Neural progenitor cell (in vitro differentiated cells): ENCODE data around the gene HTRA2. TPM values are rescaled to one million over a fixed set of nuclear protein-coding genes. Genes with fewer than 3 reads are reported as not detected.

Experiments
- DNase-seq: peaks from one replicate; pipeline ENCODE4 v3.0.0-alpha.2; 2016; ENCODE audit warnings: low spot score
- H2AFZ ChIP-seq: fragments of 200-600 bp; sonication (generic); replicated peaks from 2 replicates; pipeline ENCODE4 v1.6.1; 2016; ENCODE audit warnings: antibody characterized with exemption
- H3F3A ChIP-seq: fragments of 200-600 bp; sonication (generic); 2 replicates; pipeline ENCODE4 v1.6.1; 2016; ENCODE audit warnings: antibody characterized with exemption, low read depth
- H3K27ac ChIP-seq: fragments of 200-600 bp; sonication (generic); 2 replicates; pipeline ENCODE4 v1.5.1; 2016; ENCODE audit warnings: mild to moderate bottlenecking
- H3K27me3 ChIP-seq: fragments of 200-600 bp; sonication (generic); 2 replicates; pipeline ENCODE4 v1.6.1; 2016; ENCODE audit warnings: mild to moderate bottlenecking, moderate library complexity
- H3K36me3 ChIP-seq: fragments of 200-600 bp; sonication (generic); 2 replicates; pipeline ENCODE4 v1.5.1; 2016
- H3K4me1 ChIP-seq: fragments of 200-600 bp; sonication (generic); 2 replicates; pipeline ENCODE4 v1.6.1; 2016; ENCODE audit warnings: mixed run types
- H3K4me2 ChIP-seq: fragments of 200-600 bp; sonication (generic); 2 replicates; pipeline ENCODE4 v1.6.1; 2016
- H3K4me3 ChIP-seq: fragments of 200-600 bp; sonication (generic); 2 replicates; pipeline ENCODE4 v1.5.1; 2016
- H3K79me2 ChIP-seq: fragments of 200-600 bp; sonication (generic); 2 replicates; pipeline ENCODE4 v1.6.1; 2016; ENCODE audit warnings: low read depth
- H3K9ac ChIP-seq: fragments of 200-600 bp; sonication (generic); 2 replicates; pipeline ENCODE4 v1.6.1; 2016
- H3K9me3 ChIP-seq: fragments of 200-600 bp; sonication (generic); 2 replicates; pipeline ENCODE4 v1.5.1; 2016; ENCODE audit warnings: low read depth
- H4K20me1 ChIP-seq: fragments of 200-600 bp; sonication (generic); 2 replicates; pipeline ENCODE4 v1.6.1; 2016; ENCODE audit warnings: low read depth
- H3K27ac Mint-ChIP-seq: 3 replicates; pipeline ENCODE4 v1.8.0; 2021; ENCODE audit warnings: mixed read lengths
- H3K27me3 Mint-ChIP-seq: 2 replicates; pipeline ENCODE4 v1.8.0; 2022; ENCODE audit warnings: low read depth, mild to moderate bottlenecking, inconsistent platforms, moderate library complexity, mixed read lengths; ENCODE audit not compliant: insufficient read depth
- H3K36me3 Mint-ChIP-seq: 3 replicates; pipeline ENCODE4 v1.8.0; 2021; ENCODE audit warnings: mixed read lengths
- H3K4me1 Mint-ChIP-seq: 3 replicates; pipeline ENCODE4 v1.8.0; 2021; ENCODE audit warnings: mixed read lengths
- H3K4me3 Mint-ChIP-seq: 3 replicates; pipeline ENCODE4 v1.8.0; 2021; ENCODE audit warnings: mild to moderate bottlenecking, moderate library complexity, mixed read lengths
- H3K9me3 Mint-ChIP-seq: 3 replicates; pipeline ENCODE4 v1.8.0; 2020; ENCODE audit warnings: mixed read lengths
- EZH2 ChIP-seq: fragments of 200-600 bp; sonication (generic); IDR thresholded peaks from 2 replicates; pipeline ENCODE4 v1.6.1; 2017; ENCODE audit warnings: antibody characterized with exemption, mild to moderate bottlenecking, moderate library complexity
- EZH2phosphoT487 ChIP-seq: fragments of 200-600 bp; sonication (generic); IDR thresholded peaks from 2 replicates; pipeline ENCODE4 v1.6.1; 2017; ENCODE audit warnings: antibody characterized with exemption
- total RNA-seq: library from RNA; depleted of rRNA; stranded (reverse); fragments of >200 nt; gene quantifications from 2 replicates; pipeline ENCODE4 v1.2.3, GENCODE V29; 2015; ENCODE audit warnings: low replicate concordance
- TF ChIP-seq, protein P1 (sequence below): fragments of 200-600 bp; sonication (generic); IDR thresholded peaks from 2 replicates; pipeline ENCODE4 v1.5.1; 2017; ENCODE audit warnings: antibody characterized with exemption, mild to moderate bottlenecking

The HTRA2 gene
- total RNA-seq, 1 donor from 2014 or later: 18.5 TPM

DNA sequence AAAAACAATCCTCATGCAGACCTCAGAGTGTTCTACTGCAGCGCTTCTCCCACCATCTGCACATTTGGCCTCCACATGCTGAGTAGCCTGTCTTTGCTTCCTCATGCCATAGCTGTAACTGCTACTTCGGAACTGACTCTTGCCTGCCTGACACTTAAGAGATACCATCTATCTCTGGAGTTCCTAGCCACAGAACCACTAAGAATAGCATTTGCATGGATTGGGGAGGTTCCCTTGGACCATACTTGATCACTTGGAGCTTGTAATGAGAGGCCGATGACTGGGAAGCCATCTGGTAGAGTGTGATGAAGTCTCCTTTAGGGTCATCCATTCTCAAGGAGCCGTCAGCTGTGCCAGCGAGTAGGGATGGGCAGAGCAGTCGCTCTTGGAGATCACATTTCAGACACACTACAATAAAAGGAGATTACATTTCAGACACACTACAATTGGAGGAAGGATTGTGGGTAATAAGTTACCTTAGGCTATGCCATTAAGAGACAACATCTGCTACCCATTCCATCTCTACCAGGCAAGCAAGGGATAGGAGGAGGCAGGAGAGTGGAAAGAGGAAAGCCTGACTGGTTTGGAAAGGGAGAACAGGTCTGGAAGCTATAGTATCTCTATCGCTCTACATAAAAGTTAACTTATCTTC, 46.6 kb downstream of the HTRA2 start:
- no peaks in the 10 kb centered on the region for H4K20me1 ChIP-seq
- H3K27me3 ChIP-seq: no peaks in the 10 kb centered on the region
- no peak for DNase-seq
- H3K9ac ChIP-seq: no peak overlapping the region
- Mint-ChIP-seq H3K4me3 (no peak overlapping the region), H3K9me3 (no peaks in the 10 kb centered on the region), H3K4me1 (peaks cover 6% of the 10 kb centered on the region), H3K27me3 (peaks cover 2% of the 10 kb centered on the region), H3K27ac (no peak overlapping the region), H3K36me3 (no peaks in the 10 kb centered on the region)
- TF ChIP-seq, protein P1, sequence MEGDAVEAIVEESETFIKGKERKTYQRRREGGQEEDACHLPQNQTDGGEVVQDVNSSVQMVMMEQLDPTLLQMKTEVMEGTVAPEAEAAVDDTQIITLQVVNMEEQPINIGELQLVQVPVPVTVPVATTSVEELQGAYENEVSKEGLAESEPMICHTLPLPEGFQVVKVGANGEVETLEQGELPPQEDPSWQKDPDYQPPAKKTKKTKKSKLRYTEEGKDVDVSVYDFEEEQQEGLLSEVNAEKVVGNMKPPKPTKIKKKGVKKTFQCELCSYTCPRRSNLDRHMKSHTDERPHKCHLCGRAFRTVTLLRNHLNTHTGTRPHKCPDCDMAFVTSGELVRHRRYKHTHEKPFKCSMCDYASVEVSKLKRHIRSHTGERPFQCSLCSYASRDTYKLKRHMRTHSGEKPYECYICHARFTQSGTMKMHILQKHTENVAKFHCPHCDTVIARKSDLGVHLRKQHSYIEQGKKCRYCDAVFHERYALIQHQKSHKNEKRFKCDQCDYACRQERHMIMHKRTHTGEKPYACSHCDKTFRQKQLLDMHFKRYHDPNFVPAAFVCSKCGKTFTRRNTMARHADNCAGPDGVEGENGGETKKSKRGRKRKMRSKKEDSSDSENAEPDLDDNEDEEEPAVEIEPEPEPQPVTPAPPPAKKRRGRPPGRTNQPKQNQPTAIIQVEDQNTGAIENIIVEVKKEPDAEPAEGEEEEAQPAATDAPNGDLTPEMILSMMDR: no peak
- no peak for TF ChIP-seq EZH2phosphoT487
- TF ChIP-seq EZH2: no peak
- no peak overlapping the region for H3K27ac ChIP-seq
- H3K79me2 ChIP-seq: no peaks in the 10 kb centered on the region
- no peak overlapping the region for H3K4me2 ChIP-seq
- H2AFZ ChIP-seq: no peak overlapping the region
- no peaks in the 10 kb centered on the region for H3K9me3 ChIP-seq
- H3K36me3 ChIP-seq: no peaks in the 10 kb centered on the region
- no peak overlapping the region for H3K4me3 ChIP-seq
- H3F3A ChIP-seq: no peaks in the 10 kb centered on the region
- H3K4me1 ChIP-seq: no peaks in the 10 kb centered on the region

DNA sequence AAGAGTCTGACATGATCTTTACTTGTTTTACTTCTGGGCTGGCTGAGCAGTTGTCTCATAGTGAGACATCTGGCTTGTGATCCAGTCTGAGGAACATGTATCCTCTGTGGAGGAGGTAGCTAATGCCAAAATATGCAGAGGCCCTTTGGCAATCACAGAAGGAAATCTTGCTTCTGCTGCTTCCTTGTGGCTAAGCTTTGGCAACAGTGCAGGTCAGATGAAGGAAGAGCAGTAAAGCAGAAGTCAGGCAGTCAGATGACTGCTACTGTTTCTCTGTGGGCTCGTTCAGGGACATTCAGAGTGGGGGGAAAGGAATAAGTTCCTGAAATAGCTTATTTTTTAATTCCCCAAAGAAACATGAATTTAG, 47.1 kb downstream of the HTRA2 start:
- Histone ChIP-seq H3K27me3 (no peaks in the 10 kb centered on the region), H3K9me3 (no peaks in the 10 kb centered on the region), H2AFZ (no peak overlapping the region), H3K79me2 (no peaks in the 10 kb centered on the region), H3K4me2 (no peak overlapping the region), H3K36me3 (no peaks in the 10 kb centered on the region), H3K27ac (no peak overlapping the region), H3K4me1 (no peaks in the 10 kb centered on the region), H3F3A (no peaks in the 10 kb centered on the region), H3K4me3 (no peak overlapping the region), H3K9ac (no peak overlapping the region), H4K20me1 (no peaks in the 10 kb centered on the region)
- Mint-ChIP-seq H3K27ac (no peak overlapping the region), H3K27me3 (peaks cover 2% of the 10 kb centered on the region), H3K4me1 (peaks cover 6% of the 10 kb centered on the region), H3K36me3 (no peaks in the 10 kb centered on the region), H3K9me3 (no peaks in the 10 kb centered on the region), H3K4me3 (no peak overlapping the region)
- TF ChIP-seq, protein P1: no peak
- TF ChIP-seq EZH2phosphoT487 (no peak), EZH2 (no peak)
- DNase-seq: no peak

DNA sequence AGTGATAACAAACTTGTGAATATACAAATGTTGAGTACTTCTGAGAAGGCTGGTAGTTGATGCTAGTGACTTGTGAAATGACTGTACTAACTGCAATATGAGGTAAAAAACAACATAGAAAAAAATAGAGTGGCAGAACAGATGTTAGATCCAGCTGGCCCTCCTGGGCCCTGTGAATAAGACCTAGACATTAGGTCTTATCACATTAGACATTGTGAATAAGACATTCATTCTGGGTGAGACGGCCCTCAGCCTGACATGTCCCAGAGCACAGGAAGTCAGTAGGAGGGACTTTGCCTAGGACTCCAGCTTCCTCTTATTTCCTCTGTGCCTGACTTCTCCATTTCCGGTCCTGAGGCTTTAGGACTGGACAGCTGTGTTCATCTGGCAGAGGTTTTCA, 47.7 kb downstream of the HTRA2 start:
- TF ChIP-seq EZH2phosphoT487: no peak
- TF ChIP-seq EZH2: no peak
- TF ChIP-seq, protein P1: no peak
- Histone ChIP-seq H3K4me2 (no peak overlapping the region), H3K9me3 (no peaks in the 10 kb centered on the region)

More for the DNA sequence above, 47.7 kb downstream of the HTRA2 start:
- Histone ChIP-seq H3K27ac (no peak overlapping the region), H4K20me1 (no peaks in the 10 kb centered on the region), H3F3A (no peaks in the 10 kb centered on the region), H3K4me3 (no peak overlapping the region), H3K36me3 (no peaks in the 10 kb centered on the region), H2AFZ (no peak overlapping the region), H3K27me3 (no peaks in the 10 kb centered on the region), H3K4me1 (no peaks in the 10 kb centered on the region), H3K9ac (no peak overlapping the region), H3K79me2 (no peaks in the 10 kb centered on the region)
- Mint-ChIP-seq H3K9me3 (no peaks in the 10 kb centered on the region), H3K4me3 (no peak overlapping the region), H3K36me3 (no peaks in the 10 kb centered on the region), H3K27ac (no peak overlapping the region), H3K4me1 (peaks cover 6% of the 10 kb centered on the region), H3K27me3 (peaks cover 2% of the 10 kb centered on the region)
- DNase-seq: no peak
